ENCODE data around the gene ARPC2. TPM values are rescaled to one million over a fixed set of nuclear protein-coding genes. Genes with fewer than 3 reads are reported as not detected.

The ARPC2 gene
- total and polyA plus RNA-seq, 4 donors = 58.1 to 83.6 (median 73.7) TPM

- no peak for TF ChIP-seq TAF1 (conservative IDR thresholded peaks at IDR 0.05)
- no peak for TF ChIP-seq FOXA2 (IDR thresholded peaks at IDR 0.05)
- no peak for TF ChIP-seq JUND (IDR thresholded peaks at IDR 0.05)
- no peak for TF ChIP-seq RXRA (IDR thresholded peaks at IDR 0.05)
- no peak for TF ChIP-seq FOXA1 (IDR thresholded peaks at IDR 0.05)
- no peak for TF ChIP-seq EGR1 (IDR thresholded peaks at IDR 0.05; ENCODE audit: low read depth in 2 of 2)
- no peak for TF ChIP-seq GABPA (IDR thresholded peaks at IDR 0.05 in 1 of 2, conservative IDR thresholded peaks at IDR 0.05 in 1 of 2)
- no peak for TF ChIP-seq RAD21 (IDR thresholded peaks at IDR 0.05)
- no peak for TF ChIP-seq HNF4G (IDR thresholded peaks at IDR 0.05)
- TF ChIP-seq HNF4A (conservative IDR thresholded peaks at IDR 0.05) = no peak
- no peak for TF ChIP-seq MAX (IDR thresholded peaks at IDR 0.05)
- TF ChIP-seq REST (IDR thresholded peaks at IDR 0.05) = no peak
- no peak for TF ChIP-seq ZBTB33 (IDR thresholded peaks at IDR 0.05)
- TF ChIP-seq YY1 (IDR thresholded peaks at IDR 0.05) = no peak
- no peak for TF ChIP-seq CTCF (IDR thresholded peaks at IDR 0.05; ENCODE audit: low read depth, low read length, missing input control)
- TF ChIP-seq NR2F2 (IDR thresholded peaks at IDR 0.05) = no peak
- no peak for TF ChIP-seq SP1 (IDR thresholded peaks at IDR 0.05)
- no peak for TF ChIP-seq ATF3 (IDR thresholded peaks at IDR 0.05)
- H3K27ac ChIP-seq (ENCODE audit: low read depth in 1 of 2, low read length in 2 of 2) = no peak overlapping the region
- H3K36me3 ChIP-seq (ENCODE audit: control insufficient read depth in 4 of 4, insufficient read depth in 3 of 4, low read depth in 1 of 4, low read length in 3 of 4) = no peaks in the 10 kb centered on the region
- no peak overlapping the region for H3K9ac ChIP-seq (ENCODE audit: low read depth in 1 of 2, low read length in 2 of 2)
- no peaks in the 10 kb centered on the region for H3K27me3 ChIP-seq (ENCODE audit: control insufficient read depth in 4 of 4, insufficient read depth in 4 of 4, low read length in 3 of 4)
- H3K4me1 ChIP-seq (ENCODE audit: control insufficient read depth in 4 of 4, insufficient read depth in 4 of 4, low read length in 3 of 4) = peaks cover 0 to 6% (median 0%) of the 10 kb centered on the region in 4 donors
- no peak for DNase-seq (ENCODE audit: low spot score)
- WGBS = 94% methylated on average over 2 of the region's 2 CpGs
- no peaks in the 10 kb centered on the region for H3K9me3 ChIP-seq (ENCODE audit: control insufficient read depth in 4 of 4, low read length in 3 of 4)
- H3K4me3 ChIP-seq (ENCODE audit: low read depth in 1 of 3, low read length in 3 of 3) = no peak overlapping the region
Measured at GRCh38 chr2:218188528-218188927, 28.5 kb upstream of the ARPC2 start.
